ENCODE data around the gene FAM107A.

The FAM107A gene

GRCh38 chr3:58564456-58565160, 12.6 kb downstream of the FAM107A start:
- H3K27ac ChIP-seq (ENCODE audit: low read length), result no peak overlapping the region
- H3K4me2 ChIP-seq (ENCODE audit: low read length), result no peak overlapping the region

GRCh38 chr3:58564054-58564453, 13.1 kb downstream of the FAM107A start:
- no peak overlapping the region for H3K27ac ChIP-seq (ENCODE audit: low read length)
- H3K9ac ChIP-seq (ENCODE audit: low read length), result no peak overlapping the region
- H3K36me3 ChIP-seq (replicated peaks; ENCODE audit: low read depth, low read length), result no peaks in the 10 kb centered on the region
- no peaks in the 10 kb centered on the region for H3K79me2 ChIP-seq (ENCODE audit: low read length)
- H3K4me2 ChIP-seq (ENCODE audit: low read length), result no peak overlapping the region
- H3K4me3 ChIP-seq (ENCODE audit: low read length), result no peak overlapping the region
- no peaks in the 10 kb centered on the region for H3K9me3 ChIP-seq (ENCODE audit: insufficient read depth, low read length)
- no peaks in the 10 kb centered on the region for H3K27me3 ChIP-seq (ENCODE audit: low read depth, low read length)
- no peaks in the 10 kb centered on the region for H4K20me1 ChIP-seq (ENCODE audit: insufficient read depth, low read length)
- peaks cover 5% of the 10 kb centered on the region for H3K4me1 ChIP-seq (ENCODE audit: low read length)
- no peak overlapping the region for H2AFZ ChIP-seq (ENCODE audit: low read depth, low read length)
- TF ChIP-seq, protein P1, sequence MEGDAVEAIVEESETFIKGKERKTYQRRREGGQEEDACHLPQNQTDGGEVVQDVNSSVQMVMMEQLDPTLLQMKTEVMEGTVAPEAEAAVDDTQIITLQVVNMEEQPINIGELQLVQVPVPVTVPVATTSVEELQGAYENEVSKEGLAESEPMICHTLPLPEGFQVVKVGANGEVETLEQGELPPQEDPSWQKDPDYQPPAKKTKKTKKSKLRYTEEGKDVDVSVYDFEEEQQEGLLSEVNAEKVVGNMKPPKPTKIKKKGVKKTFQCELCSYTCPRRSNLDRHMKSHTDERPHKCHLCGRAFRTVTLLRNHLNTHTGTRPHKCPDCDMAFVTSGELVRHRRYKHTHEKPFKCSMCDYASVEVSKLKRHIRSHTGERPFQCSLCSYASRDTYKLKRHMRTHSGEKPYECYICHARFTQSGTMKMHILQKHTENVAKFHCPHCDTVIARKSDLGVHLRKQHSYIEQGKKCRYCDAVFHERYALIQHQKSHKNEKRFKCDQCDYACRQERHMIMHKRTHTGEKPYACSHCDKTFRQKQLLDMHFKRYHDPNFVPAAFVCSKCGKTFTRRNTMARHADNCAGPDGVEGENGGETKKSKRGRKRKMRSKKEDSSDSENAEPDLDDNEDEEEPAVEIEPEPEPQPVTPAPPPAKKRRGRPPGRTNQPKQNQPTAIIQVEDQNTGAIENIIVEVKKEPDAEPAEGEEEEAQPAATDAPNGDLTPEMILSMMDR (IDR thresholded peaks at IDR 0.05; ENCODE audit: low read depth, low read length), result no peak
- no peak for TF ChIP-seq EZH2phosphoT487 (IDR thresholded peaks at IDR 0.05; ENCODE audit: low read depth)

More at GRCh38 chr3:58564456-58565160, 12.6 kb downstream of the FAM107A start:
- no peak overlapping the region for H2AFZ ChIP-seq (ENCODE audit: low read depth, low read length)
- no peak overlapping the region for H3K4me3 ChIP-seq (ENCODE audit: low read length)
- no peaks in the 10 kb centered on the region for H3K36me3 ChIP-seq (replicated peaks; ENCODE audit: low read depth, low read length)
- no peaks in the 10 kb centered on the region for H4K20me1 ChIP-seq (ENCODE audit: insufficient read depth, low read length)
- H3K9me3 ChIP-seq (ENCODE audit: insufficient read depth, low read length), result no peaks in the 10 kb centered on the region
- TF ChIP-seq, protein P1 (IDR thresholded peaks at IDR 0.05; ENCODE audit: low read depth, low read length), result no peak
- no peak for TF ChIP-seq EZH2phosphoT487 (IDR thresholded peaks at IDR 0.05; ENCODE audit: low read depth)
- no peaks in the 10 kb centered on the region for H3K27me3 ChIP-seq (ENCODE audit: low read depth, low read length)
- no peaks in the 10 kb centered on the region for H3K79me2 ChIP-seq (ENCODE audit: low read length)
- no peak overlapping the region for H3K9ac ChIP-seq (ENCODE audit: low read length)
- H3K4me1 ChIP-seq (ENCODE audit: low read length), result peaks cover 6% of the 10 kb centered on the region

GRCh38 chr3:58563386-58564035, 13.7 kb downstream of the FAM107A start:
- no peaks in the 10 kb centered on the region for H3K27me3 ChIP-seq (ENCODE audit: low read depth, low read length)
- H3K36me3 ChIP-seq (replicated peaks; ENCODE audit: low read depth, low read length), result no peaks in the 10 kb centered on the region
- H3K4me2 ChIP-seq (ENCODE audit: low read length), result no peak overlapping the region
- no peak overlapping the region for H3K27ac ChIP-seq (ENCODE audit: low read length)
- no peak overlapping the region for H2AFZ ChIP-seq (ENCODE audit: low read depth, low read length)
- TF ChIP-seq EZH2phosphoT487 (IDR thresholded peaks at IDR 0.05; ENCODE audit: low read depth), result no peak
- TF ChIP-seq, protein P1 (IDR thresholded peaks at IDR 0.05; ENCODE audit: low read depth, low read length), result no peak
- no peaks in the 10 kb centered on the region for H4K20me1 ChIP-seq (ENCODE audit: insufficient read depth, low read length)
- H3K4me3 ChIP-seq (ENCODE audit: low read length), result no peak overlapping the region
- no peaks in the 10 kb centered on the region for H3K9me3 ChIP-seq (ENCODE audit: insufficient read depth, low read length)
- H3K79me2 ChIP-seq (ENCODE audit: low read length), result no peaks in the 10 kb centered on the region
- no peaks in the 10 kb centered on the region for H3K4me1 ChIP-seq (ENCODE audit: low read length)
- no peak overlapping the region for H3K9ac ChIP-seq (ENCODE audit: low read length)

DNA sequence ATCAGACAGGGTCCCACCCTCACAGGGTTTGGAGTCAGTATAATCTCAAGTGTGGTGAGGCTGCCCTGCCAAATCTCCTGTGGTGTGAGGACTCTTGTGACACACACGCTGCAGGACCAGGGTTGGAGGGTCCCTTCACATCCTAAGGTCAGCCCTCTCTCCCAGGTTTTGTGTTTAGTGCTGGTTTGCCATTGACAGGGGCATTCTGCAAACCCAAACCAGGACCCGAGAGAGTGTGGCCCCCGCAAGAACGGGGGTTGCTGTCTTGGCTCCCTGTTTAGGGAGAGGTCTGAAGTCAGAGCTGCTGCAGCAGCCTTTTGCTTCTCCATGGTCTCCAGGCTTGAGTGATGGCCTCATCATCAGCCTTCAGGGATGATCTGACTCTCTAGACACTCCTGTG, 14.7 kb downstream of the FAM107A start:
- Histone ChIP-seq H3K79me2 (ENCODE audit: low read length) (no peaks in the 10 kb centered on the region), H3K27me3 (ENCODE audit: low read depth, low read length) (no peaks in the 10 kb centered on the region), H3K4me2 (ENCODE audit: low read length) (no peak overlapping the region), H3K36me3 (replicated peaks; ENCODE audit: low read depth, low read length) (no peaks in the 10 kb centered on the region), H3K4me1 (ENCODE audit: low read length) (no peaks in the 10 kb centered on the region), H3K9ac (ENCODE audit: low read length) (no peak overlapping the region), H2AFZ (ENCODE audit: low read depth, low read length) (no peak overlapping the region), H4K20me1 (ENCODE audit: insufficient read depth, low read length) (no peaks in the 10 kb centered on the region), H3K9me3 (ENCODE audit: insufficient read depth, low read length) (no peaks in the 10 kb centered on the region), H3K27ac (ENCODE audit: low read length) (no peak overlapping the region), H3K4me3 (ENCODE audit: low read length) (no peak overlapping the region)
- TF ChIP-seq, protein P1 (IDR thresholded peaks at IDR 0.05; ENCODE audit: low read depth, low read length), result no peak
- no peak for TF ChIP-seq EZH2phosphoT487 (IDR thresholded peaks at IDR 0.05; ENCODE audit: low read depth)

Measured in OCI-LY3 (cell line).